OCI-LY7 (cell line): ENCODE measurements around the gene MDC1. TPM values are rescaled to one million over a fixed set of nuclear protein-coding genes. Genes with fewer than 3 reads are reported as not detected.

ENCODE experiments used
- BruUV-seq: library from RNA; stranded (reverse); fragments of 400-500 nt; replicated peaks from 2 replicates; lab custom pipeline; 2021; lab: Mats Ljungman, UMichigan
- CTCF ChIA-PET: fragments of 300-600 bp; sonication (Branson Sonifier 250); formaldehyde crosslinking; loops from one replicate; lab custom pipeline; 2022; ENCODE audit warnings: antibody characterized with exemption; ENCODE audit not compliant: unreplicated experiment; lab: Charles Lee
- POLR2A ChIA-PET: fragments of 300-600 bp; sonication (Branson Sonifier 250); formaldehyde crosslinking; loops from one replicate; lab custom pipeline; 2022; ENCODE audit warnings: antibody characterized with exemption; lab: Charles Lee
- DNase-seq: peaks from one replicate; pipeline ENCODE4 v3.0.0-alpha.2; 2015; ENCODE audit warnings: low spot score
- H2AFZ ChIP-seq: fragments of 200-600 bp; sonication (generic), shearing (Covaris generic); 2 replicates; pipeline ENCODE4 v1.6.1; 2014; ENCODE audit warnings: mild to moderate bottlenecking, antibody characterized with exemption, low read length, moderate library complexity
- H3K27ac ChIP-seq: fragments of 200-600 bp; sonication (generic); 2 replicates; pipeline ENCODE4 v1.5.1; 2014; ENCODE audit warnings: mixed run types, low read depth, mild to moderate bottlenecking, moderate library complexity, low read length, inconsistent platforms; ENCODE audit not compliant: poor library complexity, severe bottlenecking
- H3K36me3 ChIP-seq: fragments of 200-600 bp; sonication (generic); 2 replicates; pipeline ENCODE4 v1.6.1; 2014; ENCODE audit warnings: mild to moderate bottlenecking, antibody characterized with exemption, low read length, moderate library complexity, mixed read lengths; ENCODE audit not compliant: insufficient read depth
- H3K4me1 ChIP-seq: fragments of 200-600 bp; sonication (generic); 2 replicates; pipeline ENCODE4 v1.5.1; 2014; ENCODE audit warnings: mild to moderate bottlenecking, low read length; ENCODE audit not compliant: insufficient read depth, poor library complexity, severe bottlenecking
- H3K4me2 ChIP-seq: fragments of 200-600 bp; sonication (generic); 2 replicates; pipeline ENCODE4 v1.6.1; 2014; ENCODE audit warnings: mild to moderate bottlenecking, low read length
- H3K4me3 ChIP-seq: fragments of 200-600 bp; sonication (generic); 2 replicates; pipeline ENCODE4 v1.5.1; 2014; ENCODE audit warnings: mild to moderate bottlenecking, low read depth, low read length; ENCODE audit not compliant: poor library complexity, severe bottlenecking
- H3K79me2 ChIP-seq: fragments of 200-600 bp; sonication (generic); 2 replicates; pipeline ENCODE4 v1.6.1; 2016; ENCODE audit warnings: low read depth, mild to moderate bottlenecking, low read length, moderate library complexity, mixed read lengths; ENCODE audit not compliant: insufficient read depth
- H3K9me2 ChIP-seq: fragments of 200-600 bp; sonication (generic); 2 replicates; pipeline ENCODE4 v1.6.1; 2016; ENCODE audit warnings: mild to moderate bottlenecking, low read length, mixed read lengths; ENCODE audit not compliant: insufficient read depth
- H3K9me3 ChIP-seq: fragments of 200-600 bp; sonication (generic); 2 replicates; pipeline ENCODE4 v1.6.1; 2014; ENCODE audit warnings: mild to moderate bottlenecking, mixed run types, low read length, mixed read lengths
- H4K20me1 ChIP-seq: fragments of 200-600 bp; sonication (generic); 2 replicates; pipeline ENCODE4 v1.6.1; 2014; ENCODE audit warnings: mild to moderate bottlenecking, antibody characterized with exemption, low read length, moderate library complexity, mixed read lengths; ENCODE audit not compliant: insufficient read depth
- CTCF ChIP-seq: fragments of 200-600 bp; sonication (generic); conservative IDR thresholded peaks from 2 replicates; pipeline ENCODE4 v1.5.1; 2014; ENCODE audit warnings: mild to moderate bottlenecking, antibody characterized with exemption, low read length, moderate library complexity, mixed read lengths
- EZH2phosphoT487 ChIP-seq: fragments of 200-600 bp; sonication (generic); IDR thresholded peaks from 2 replicates; pipeline ENCODE4 v1.6.1; 2018; ENCODE audit warnings: low read depth, borderline replicate concordance, mild to moderate bottlenecking, mixed run types, antibody characterized with exemption, low read length, moderate library complexity, mixed read lengths
- intact Hi-C: fragments of 100-400 bp; cut with micrococcal nuclease; formaldehyde crosslinking; loops from one replicate; pipeline ENCODE4 v1.10.0; 2022; ENCODE audit not compliant: unreplicated experiment
- total RNA-seq, 2 experiments: library from RNA; depleted of rRNA in 1 of 2; stranded (reverse); fragments of >200 nt in 1 of 2; shearing (Covaris generic) in 1 of 2; gene quantifications; 2 replicates each; pipeline ENCODE4 v1.2.3, GENCODE V29; 2014 to 2022

Gene MDC1
- total RNA-seq, 2 experiments from 2014 or later: 41.6 to 107 TPM

DNA sequence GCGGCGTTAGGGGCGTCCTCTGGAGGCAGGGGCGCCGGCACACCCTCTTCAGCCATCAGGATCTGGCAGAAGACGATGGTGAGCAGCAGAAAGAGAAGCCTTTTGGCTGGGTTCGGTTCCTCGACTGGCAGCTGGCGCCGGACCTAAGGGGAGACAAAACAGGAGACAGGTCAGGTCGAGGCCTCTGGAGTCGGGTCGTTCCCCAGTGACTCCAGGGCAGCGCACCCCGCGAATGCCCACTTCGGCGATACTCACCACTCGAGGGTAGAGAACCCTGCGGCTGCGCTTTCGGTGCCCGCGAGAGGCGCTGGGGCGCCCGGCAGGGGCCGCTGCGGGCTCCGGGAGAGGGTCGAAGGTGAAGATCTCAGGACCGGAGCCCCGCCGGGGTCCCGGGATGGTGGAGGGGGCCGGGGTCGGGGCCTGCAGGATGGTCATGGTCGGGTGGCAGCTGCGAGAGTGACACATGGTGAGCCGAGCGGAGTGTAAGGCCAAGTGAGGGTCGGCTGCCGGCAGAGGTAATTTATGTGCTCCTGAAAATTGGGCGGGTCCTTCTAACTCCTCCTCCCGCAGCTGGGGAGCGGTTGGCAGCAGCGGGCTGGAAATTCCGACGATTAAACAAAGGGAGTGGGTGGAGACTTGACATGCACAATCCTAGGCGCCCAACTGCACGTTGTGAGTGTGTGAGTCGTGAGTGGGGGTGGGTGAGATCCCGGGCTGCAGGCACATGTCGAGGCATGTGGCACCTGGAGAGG, 27.1 kb upstream of the MDC1 start, which contains the start of gene IER3:
Gene IER3 (minus strand): TSS at position 494 of the 752 bp plus-strand sequence. CDS start 29 bp downstream, at position 465.
- H3K4me1 ChIP-seq: peaks cover 31% of the 10 kb centered on the region
- TF ChIP-seq CTCF: peak; percentile 74
- TF ChIP-seq EZH2phosphoT487: no peak
- peaks cover 10% of the 10 kb centered on the region for H3K79me2 ChIP-seq
- POLR2A ChIA-PET: interaction anchor here (0.5 to 0.6 kb wide), 2 partner anchors 9 to 38 kb away, joined by 4 to 5 read pairs; no protein-coding TSS in a partner anchor
- H3K9me2 ChIP-seq: no peaks in the 10 kb centered on the region
- H3K4me2 ChIP-seq: peak within 1 kb of the TSS; percentile 97
- BruUV-seq: TSS peak; percentile 37
- DNase-seq: peak; percentile 67
- intact Hi-C loops: loop anchor here (5.0 kb wide), 2 partner anchors 127 to 187 kb away; partner anchors contain the start of genes GNL1, MRPS18B, PPP1R10 and PRR3
- H3K36me3 ChIP-seq: peaks cover 14% of the 10 kb centered on the region
- peak within 1 kb of the TSS; percentile 74; the same call in 1 of the 2 replicates for H2AFZ ChIP-seq
- CTCF ChIA-PET: interaction anchor here (0.6 kb wide), 1 partner anchor 79 kb away, joined by 3 read pairs; no protein-coding TSS in a partner anchor
- H4K20me1 ChIP-seq: no peaks in the 10 kb centered on the region
- peak within 1 kb of the TSS; percentile 91 for H3K4me3 ChIP-seq
- H3K27ac ChIP-seq: peak within 1 kb of the TSS; percentile 50
- no peaks in the 10 kb centered on the region for H3K9me3 ChIP-seq

DNA sequence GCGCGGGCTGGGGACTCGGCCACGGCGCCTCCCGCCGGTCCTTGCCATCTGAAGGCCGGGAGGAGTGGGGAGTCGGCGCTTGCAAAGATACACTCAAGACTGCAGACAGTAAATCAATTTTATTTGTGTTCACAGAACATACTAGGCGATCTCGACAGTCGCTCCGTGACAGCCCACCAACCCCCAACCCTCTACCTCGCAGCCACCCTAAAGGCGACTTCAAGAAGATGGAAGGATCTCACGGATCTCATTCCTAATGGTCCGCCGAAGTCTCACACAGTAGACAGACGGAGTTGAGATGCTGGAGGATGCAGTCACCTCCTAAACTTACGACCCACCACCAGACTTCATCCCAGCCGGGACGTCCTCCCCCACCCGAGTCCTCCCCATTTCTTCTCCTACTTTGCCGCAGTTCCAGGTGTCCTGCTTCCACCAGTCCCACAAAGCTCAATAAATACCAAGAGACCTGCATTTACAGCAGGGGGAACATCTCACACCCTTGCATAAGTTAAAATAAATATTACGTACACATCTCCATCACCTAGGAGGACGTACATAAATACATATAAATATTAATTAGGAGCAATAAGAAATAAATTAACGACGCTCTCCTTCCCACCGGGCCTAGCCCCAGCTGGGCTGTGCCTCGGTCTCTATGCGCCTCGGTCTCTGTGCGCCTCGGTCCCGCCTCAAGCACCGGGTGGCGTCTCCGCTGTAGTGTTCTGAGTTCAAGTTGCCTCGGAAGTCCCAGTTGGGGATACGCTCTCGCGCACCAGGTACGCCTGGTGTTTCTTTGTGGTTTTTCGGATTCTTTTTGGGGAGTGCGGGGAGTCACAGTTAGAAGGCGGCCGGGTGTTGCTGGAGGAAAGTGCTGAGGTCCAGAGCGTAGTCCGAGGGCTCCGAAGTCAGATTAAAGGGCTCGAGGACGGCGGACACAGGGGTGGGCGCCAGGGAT, 26.3 kb upstream of the MDC1 start:
- H4K20me1 ChIP-seq: no peaks in the 10 kb centered on the region
- intact Hi-C loops: loop anchor here (1.0 to 5.0 kb wide), 3 partner anchors 126 to 186 kb away; partner anchors contain the start of genes GNL1, MRPS18B, PPP1R10 and PRR3
- TF ChIP-seq CTCF: no peak
- no peak for TF ChIP-seq EZH2phosphoT487
- peaks cover 31% of the 10 kb centered on the region for H3K4me1 ChIP-seq
- POLR2A ChIA-PET: interaction anchor here (0.5 to 1.0 kb wide), 4 partner anchors 9 to 69 kb away, joined by 4 to 5 read pairs (median 4); partner anchors contain the start of gene MDC1
- CTCF ChIA-PET: interaction anchor here (0.6 kb wide), 1 partner anchor 80 kb away, joined by 3 read pairs; no protein-coding TSS in a partner anchor
- peaks cover 10% of the 10 kb centered on the region for H3K79me2 ChIP-seq
- peak overlapping the region; percentile 50 for H3K27ac ChIP-seq
- peaks cover 22% of the 10 kb centered on the region for H3K36me3 ChIP-seq
- no peaks in the 10 kb centered on the region for H3K9me2 ChIP-seq
- peak overlapping the region; percentile 74 for H2AFZ ChIP-seq
- no peak for DNase-seq
- no peaks in the 10 kb centered on the region for H3K9me3 ChIP-seq
- H3K4me3 ChIP-seq: peak overlapping the region; percentile 91
- BruUV-seq: TSS peak; percentile 90
- peak overlapping the region; percentile 97 for H3K4me2 ChIP-seq
